HUES48 (cell line): ENCODE data around the gene LEFTY1.
A peak's percentile ranks its signal among the peaks of the same experiment; 100 is the strongest.

Source experiments
- H3K27ac ChIP-seq: one replicate; pipeline ENCODE4 v1.7.0; 2013; ENCODE audit warnings: low read depth, low read length, inconsistent platforms
- H3K27me3 ChIP-seq: 2 replicates; pipeline ENCODE4 v1.6.1; 2013; ENCODE audit warnings: mild to moderate bottlenecking, low read length; ENCODE audit not compliant: control insufficient read depth, insufficient read depth
- H3K36me3 ChIP-seq: 2 replicates; pipeline ENCODE4 v1.6.1; 2013; ENCODE audit warnings: low read length; ENCODE audit not compliant: control insufficient read depth, insufficient read depth
- H3K4me1 ChIP-seq: 2 replicates; pipeline ENCODE4 v1.6.1; 2013; ENCODE audit warnings: mild to moderate bottlenecking, low read length; ENCODE audit not compliant: control insufficient read depth, insufficient read depth
- H3K4me3 ChIP-seq: 2 replicates; pipeline ENCODE4 v1.5.1; 2013; ENCODE audit warnings: mild to moderate bottlenecking, low read depth, low read length
- H3K9ac ChIP-seq: 2 replicates; pipeline ENCODE4 v1.6.1; 2013; ENCODE audit warnings: mild to moderate bottlenecking, low read depth, low read length, moderate library complexity
- H3K9me3 ChIP-seq: 2 replicates; pipeline ENCODE4 v1.6.1; 2013; ENCODE audit warnings: low read length; ENCODE audit not compliant: control insufficient read depth, insufficient read depth

Gene LEFTY1

GRCh38 chr1:225914947-225915346, 26.0 kb upstream of the LEFTY1 start:
- Histone ChIP-seq H3K4me3 (no peak overlapping the region), H3K4me1 (peaks cover 5% of the 10 kb centered on the region; the same call in 1 of the 2 replicates), H3K9ac (no peak overlapping the region), H3K27ac (no peak overlapping the region), H3K36me3 (peaks cover 18% of the 10 kb centered on the region), H3K27me3 (no peaks in the 10 kb centered on the region; the same call in 1 of the 2 replicates), H3K9me3 (no peaks in the 10 kb centered on the region)

GRCh38 chr1:225914391-225914790, 25.4 kb upstream of the LEFTY1 start:
- Histone ChIP-seq H3K36me3 (peaks cover 12% of the 10 kb centered on the region), H3K27me3 (no peaks in the 10 kb centered on the region; the same call in 1 of the 2 replicates), H3K9ac (no peak overlapping the region), H3K4me1 (peaks cover 5% of the 10 kb centered on the region; the same call in 1 of the 2 replicates), H3K27ac (no peak overlapping the region), H3K4me3 (no peak overlapping the region), H3K9me3 (no peaks in the 10 kb centered on the region)

- no peak overlapping the region; the same call in 1 of the 2 replicates for H3K4me3 ChIP-seq
Observed at GRCh38 chr1:225911191-225912130, 22.5 kb upstream of the LEFTY1 start.

GRCh38 chr1:225909477-225909876, 20.5 kb upstream of the LEFTY1 start:
- Histone ChIP-seq H3K9ac (no peak overlapping the region), H3K27ac (no peak overlapping the region), H3K4me1 (peaks cover 9% of the 10 kb centered on the region; the same call in 1 of the 2 replicates), H3K27me3 (no peaks in the 10 kb centered on the region; the same call in 1 of the 2 replicates), H3K4me3 (no peak overlapping the region), H3K36me3 (no peaks in the 10 kb centered on the region), H3K9me3 (no peaks in the 10 kb centered on the region)

More at GRCh38 chr1:225911191-225912130, 22.5 kb upstream of the LEFTY1 start:
- Histone ChIP-seq H3K36me3 (no peaks in the 10 kb centered on the region; the same call in 1 of the 2 replicates), H3K9ac (no peak overlapping the region), H3K4me1 (peaks cover 9% of the 10 kb centered on the region; the same call in 1 of the 2 replicates), H3K27me3 (no peaks in the 10 kb centered on the region; the same call in 1 of the 2 replicates), H3K9me3 (no peaks in the 10 kb centered on the region), H3K27ac (no peak overlapping the region)

- H3K27me3 ChIP-seq = no peaks in the 10 kb centered on the region; the same call in 1 of the 2 replicates
- no peaks in the 10 kb centered on the region for H3K36me3 ChIP-seq
- H3K9ac ChIP-seq = no peak overlapping the region
- H3K4me1 ChIP-seq = peaks cover 9% of the 10 kb centered on the region; the same call in 1 of the 2 replicates
- no peak overlapping the region for H3K4me3 ChIP-seq
- no peak overlapping the region for H3K27ac ChIP-seq
- no peaks in the 10 kb centered on the region for H3K9me3 ChIP-seq
Observed at GRCh38 chr1:225908773-225909172, 19.8 kb upstream of the LEFTY1 start.

- no peaks in the 10 kb centered on the region for H3K9me3 ChIP-seq
- no peaks in the 10 kb centered on the region; the same call in 1 of the 2 replicates for H3K27me3 ChIP-seq
- H3K4me3 ChIP-seq = no peak overlapping the region
- H3K36me3 ChIP-seq = no peaks in the 10 kb centered on the region
- no peak overlapping the region for H3K27ac ChIP-seq
- no peak overlapping the region for H3K9ac ChIP-seq
- H3K4me1 ChIP-seq = peaks cover 9% of the 10 kb centered on the region; the same call in 1 of the 2 replicates
Observed at GRCh38 chr1:225908013-225908640, 19.2 kb upstream of the LEFTY1 start.

- Histone ChIP-seq H3K27me3 (no peaks in the 10 kb centered on the region; the same call in 1 of the 2 replicates), H3K27ac (no peak overlapping the region), H3K36me3 (no peaks in the 10 kb centered on the region)
Observed at GRCh38 chr1:225907341-225907740, 18.4 kb upstream of the LEFTY1 start.

GRCh38 chr1:225906467-225906866, 17.5 kb upstream of the LEFTY1 start:
- H3K27me3 ChIP-seq = no peaks in the 10 kb centered on the region
- no peaks in the 10 kb centered on the region for H3K9me3 ChIP-seq
- H3K4me1 ChIP-seq = peaks cover 9% of the 10 kb centered on the region; the same call in 1 of the 2 replicates
- no peak overlapping the region for H3K9ac ChIP-seq
- no peak overlapping the region for H3K4me3 ChIP-seq
- no peaks in the 10 kb centered on the region for H3K36me3 ChIP-seq
- H3K27ac ChIP-seq = no peak overlapping the region

More at GRCh38 chr1:225907341-225907740, 18.4 kb upstream of the LEFTY1 start:
- no peak overlapping the region for H3K9ac ChIP-seq
- peaks cover 9% of the 10 kb centered on the region; the same call in 1 of the 2 replicates for H3K4me1 ChIP-seq
- no peak overlapping the region for H3K4me3 ChIP-seq
- H3K9me3 ChIP-seq = no peaks in the 10 kb centered on the region

GRCh38 chr1:225903623-225904022, 14.7 kb upstream of the LEFTY1 start:
- Histone ChIP-seq H3K4me3 (no peak overlapping the region), H3K4me1 (peaks cover 18% of the 10 kb centered on the region), H3K9ac (no peak overlapping the region), H3K9me3 (no peaks in the 10 kb centered on the region), H3K36me3 (no peaks in the 10 kb centered on the region), H3K27me3 (no peaks in the 10 kb centered on the region), H3K27ac (no peak overlapping the region)

GRCh38 chr1:225899044-225899925, 10.3 kb upstream of the LEFTY1 start:
- Histone ChIP-seq H3K4me1 (peaks cover 25% of the 10 kb centered on the region), H3K36me3 (no peaks in the 10 kb centered on the region), H3K9me3 (no peaks in the 10 kb centered on the region), H3K27me3 (no peaks in the 10 kb centered on the region), H3K27ac (peak overlapping the region; percentile 98), H3K4me3 (peak overlapping the region; percentile 27; the same call in 1 of the 2 replicates), H3K9ac (peak overlapping the region; percentile 61; the same call in 1 of the 2 replicates)
